Vagina (tissue), 2 donors: ENCODE results near the gene LRRC1.

Source experiments
- POLR2A ChIP-seq, 2 donors: fragments of 450-650 bp; IDR thresholded peaks; one replicate each; pipeline ENCODE4 v1.6.1; 2017; ENCODE audit warnings: antibody characterized with exemption in 2 of 2, mild to moderate bottlenecking in 2 of 2, moderate library complexity in 2 of 2
- TF ChIP-seq, protein P1 (sequence below), 3 experiments: fragments of 450-650 bp in 2 of 3; fragments of 200-600 bp in 1 of 3; sonication (generic) in 1 of 3; IDR thresholded peaks; one replicate each; pipeline ENCODE4 v1.5.1; 2017 to 2019; ENCODE audit warnings: antibody characterized with exemption in 3 of 3, mild to moderate bottlenecking in 2 of 3, moderate library complexity in 2 of 3

DNA sequence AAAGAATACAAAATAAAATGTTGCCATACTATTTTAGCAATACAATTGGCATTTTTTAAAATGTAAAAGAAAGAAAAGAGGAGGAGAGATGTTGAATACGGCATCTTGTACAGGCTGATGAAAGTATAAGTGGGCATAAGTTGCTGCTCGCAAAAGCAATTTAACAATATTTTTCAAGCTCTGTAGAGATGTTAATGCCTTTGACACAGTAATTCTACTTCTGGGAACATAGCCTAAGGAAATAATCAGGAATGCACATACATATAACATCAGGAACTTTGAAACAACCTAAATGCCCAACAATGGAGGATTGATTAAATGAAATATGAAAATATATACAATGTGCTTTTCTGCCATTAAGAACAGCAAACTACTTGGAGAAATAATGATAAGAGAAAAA lies 80.2 kb downstream of the LRRC1 start:
- no peak for TF ChIP-seq POLR2A (IDR thresholded peaks at IDR 0.05)
- TF ChIP-seq, protein P1, sequence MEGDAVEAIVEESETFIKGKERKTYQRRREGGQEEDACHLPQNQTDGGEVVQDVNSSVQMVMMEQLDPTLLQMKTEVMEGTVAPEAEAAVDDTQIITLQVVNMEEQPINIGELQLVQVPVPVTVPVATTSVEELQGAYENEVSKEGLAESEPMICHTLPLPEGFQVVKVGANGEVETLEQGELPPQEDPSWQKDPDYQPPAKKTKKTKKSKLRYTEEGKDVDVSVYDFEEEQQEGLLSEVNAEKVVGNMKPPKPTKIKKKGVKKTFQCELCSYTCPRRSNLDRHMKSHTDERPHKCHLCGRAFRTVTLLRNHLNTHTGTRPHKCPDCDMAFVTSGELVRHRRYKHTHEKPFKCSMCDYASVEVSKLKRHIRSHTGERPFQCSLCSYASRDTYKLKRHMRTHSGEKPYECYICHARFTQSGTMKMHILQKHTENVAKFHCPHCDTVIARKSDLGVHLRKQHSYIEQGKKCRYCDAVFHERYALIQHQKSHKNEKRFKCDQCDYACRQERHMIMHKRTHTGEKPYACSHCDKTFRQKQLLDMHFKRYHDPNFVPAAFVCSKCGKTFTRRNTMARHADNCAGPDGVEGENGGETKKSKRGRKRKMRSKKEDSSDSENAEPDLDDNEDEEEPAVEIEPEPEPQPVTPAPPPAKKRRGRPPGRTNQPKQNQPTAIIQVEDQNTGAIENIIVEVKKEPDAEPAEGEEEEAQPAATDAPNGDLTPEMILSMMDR (IDR thresholded peaks at IDR 0.05), result no peak
